GM23338 (cell line): ENCODE measurements around the gene ALMS1. TPM values are rescaled to one million over a fixed set of nuclear protein-coding genes. Genes with fewer than 3 reads are reported as not detected.

Experiments
- ATAC-seq: fragments of 200-7000 bp; cut with Tn5 transposase; 3 replicates; pipeline ENCODE4 v1.9.1; 2020
- DNase-seq: peaks from one replicate; pipeline ENCODE4 v3.0.0-alpha.2; 2015; ENCODE audit warnings: low spot score
- H2AFZ ChIP-seq: fragments of 200-600 bp; sonication (generic); 2 replicates; pipeline ENCODE4 v1.8.0; 2016; ENCODE audit warnings: antibody characterized with exemption, mild to moderate bottlenecking, moderate library complexity
- H3F3A ChIP-seq: fragments of 200-600 bp; sonication (generic); replicated peaks from 2 replicates; pipeline ENCODE4 v1.8.0; 2017; ENCODE audit warnings: antibody characterized with exemption, mixed run types, low read depth
- H3K27ac ChIP-seq: fragments of 200-600 bp; sonication (generic); 2 replicates; pipeline ENCODE4 v1.6.1; 2016; ENCODE audit warnings: low read depth
- H3K27me3 ChIP-seq: fragments of 200-600 bp; sonication (generic); 2 replicates; pipeline ENCODE4 v1.8.0; 2016; ENCODE audit warnings: mild to moderate bottlenecking, mixed run types, moderate library complexity; ENCODE audit not compliant: insufficient read depth
- H3K36me3 ChIP-seq: fragments of 200-600 bp; sonication (generic); 2 replicates; pipeline ENCODE4 v1.8.0; 2016; ENCODE audit warnings: mild to moderate bottlenecking; ENCODE audit not compliant: insufficient read depth
- H3K4me1 ChIP-seq: fragments of 200-600 bp; sonication (generic); 2 replicates; pipeline ENCODE4 v1.8.0; 2016; ENCODE audit warnings: mild to moderate bottlenecking, moderate library complexity; ENCODE audit not compliant: insufficient read depth
- H3K4me2 ChIP-seq: fragments of 200-600 bp; sonication (generic); 2 replicates; pipeline ENCODE4 v1.7.1; 2017; ENCODE audit warnings: mixed run types
- H3K4me3 ChIP-seq: fragments of 200-600 bp; sonication (generic); 2 replicates; pipeline ENCODE4 v1.6.1; 2016; ENCODE audit warnings: mixed run types
- H3K79me2 ChIP-seq: fragments of 200-600 bp; sonication (generic); replicated peaks from 2 replicates; pipeline ENCODE4 v1.8.0; 2017; ENCODE audit warnings: mild to moderate bottlenecking; ENCODE audit not compliant: insufficient read depth
- H3K9me2 ChIP-seq: fragments of 200-600 bp; sonication (generic); 2 replicates; pipeline ENCODE4 v1.8.0; 2017; ENCODE audit not compliant: insufficient read depth
- H4K20me1 ChIP-seq: fragments of 200-600 bp; sonication (generic); replicated peaks from 2 replicates; pipeline ENCODE4 v1.8.0; 2017; ENCODE audit warnings: mild to moderate bottlenecking; ENCODE audit not compliant: insufficient read depth
- H3K27ac Mint-ChIP-seq: 2 replicates; pipeline ENCODE4 v1.8.0; 2020; ENCODE audit warnings: inconsistent platforms, mild to moderate bottlenecking, moderate library complexity, mixed read lengths
- H3K27me3 Mint-ChIP-seq: 3 replicates; pipeline ENCODE4 v1.8.0; 2022; ENCODE audit warnings: low read depth, mild to moderate bottlenecking, moderate library complexity, mixed read lengths, inconsistent platforms; ENCODE audit not compliant: insufficient read depth, poor library complexity
- H3K36me3 Mint-ChIP-seq: 3 replicates; pipeline ENCODE4 v1.8.0; 2021; ENCODE audit warnings: low read depth, mild to moderate bottlenecking, inconsistent platforms, moderate library complexity, mixed read lengths
- H3K4me1 Mint-ChIP-seq: 3 replicates; pipeline ENCODE4 v1.8.0; 2020; ENCODE audit warnings: mild to moderate bottlenecking, inconsistent platforms, mixed read lengths
- H3K4me3 Mint-ChIP-seq: 3 replicates; pipeline ENCODE4 v1.8.0; 2021; ENCODE audit warnings: moderate library complexity, mild to moderate bottlenecking, inconsistent platforms, mixed read lengths
- H3K9me3 Mint-ChIP-seq: 3 replicates; pipeline ENCODE4 v1.8.0; 2020; ENCODE audit warnings: moderate library complexity, mild to moderate bottlenecking, inconsistent platforms, mixed read lengths
- CREB1 ChIP-seq: fragments of 250-450 bp; sonication (Bioruptor Pico); IDR thresholded peaks from 2 replicates; pipeline ENCODE4 v1.5.0; 2020; ENCODE audit warnings: low read depth, mild to moderate bottlenecking, moderate library complexity
- CTCF ChIP-seq, 2 experiments: fragments of 200-600 bp in 1 of 2; sonication (generic) in 1 of 2; conservative IDR thresholded peaks; 2 replicates each; pipeline versions ENCODE4 v1.5.1 to v1.6.1; 2016 to 2017; ENCODE audit warnings: antibody characterized with exemption in 2 of 2, low read depth in 2 of 2, mild to moderate bottlenecking in 2 of 2, moderate library complexity in 1 of 2
- ETS1 ChIP-seq: IDR thresholded peaks from 2 replicates; pipeline ENCODE4 v1.6.1; 2016; ENCODE audit warnings: antibody characterized with exemption
- EZH2 ChIP-seq: fragments of 200-600 bp; sonication (generic); IDR thresholded peaks from one replicate; pipeline ENCODE4 v1.8.0; 2017; ENCODE audit warnings: antibody characterized with exemption, mild to moderate bottlenecking, low read depth; ENCODE audit not compliant: unreplicated experiment
- EZH2phosphoT487 ChIP-seq: fragments of 200-600 bp; sonication (generic); IDR thresholded peaks from one replicate; pipeline ENCODE4 v1.8.1; 2018; ENCODE audit warnings: antibody characterized with exemption; ENCODE audit not compliant: unreplicated experiment
- JUNB ChIP-seq: IDR thresholded peaks from one replicate; pipeline ENCODE4 v1.6.1; 2016; ENCODE audit warnings: antibody characterized with exemption; ENCODE audit not compliant: unreplicated experiment
- NANOG ChIP-seq: IDR thresholded peaks from 2 replicates; pipeline ENCODE4 v1.6.1; 2016; ENCODE audit warnings: antibody characterized with exemption, borderline replicate concordance
- POLR2AphosphoS5 ChIP-seq: IDR thresholded peaks from 2 replicates; pipeline ENCODE4 v1.6.1; 2016; ENCODE audit warnings: antibody characterized with exemption, low read depth
- REST ChIP-seq: IDR thresholded peaks from one replicate; pipeline ENCODE4 v1.6.1; 2018; ENCODE audit warnings: antibody characterized with exemption; ENCODE audit not compliant: unreplicated experiment
- STAT1 ChIP-seq: IDR thresholded peaks from one replicate; pipeline ENCODE4 v1.6.1; 2016; ENCODE audit warnings: antibody characterized with exemption; ENCODE audit not compliant: unreplicated experiment
- ZNF114 ChIP-seq: fragments of 250-450 bp; sonication (Bioruptor Pico); IDR thresholded peaks from 2 replicates; pipeline ENCODE4 v1.5.0; 2020; ENCODE audit warnings: mild to moderate bottlenecking, moderate library complexity
- ZNF331 ChIP-seq: fragments of 250-450 bp; sonication (Bioruptor Pico); IDR thresholded peaks from 2 replicates; pipeline ENCODE4 v1.5.0; 2020; ENCODE audit warnings: low read depth, mild to moderate bottlenecking, moderate library complexity
- ZNF462 ChIP-seq: fragments of 250-450 bp; sonication (Bioruptor Pico); IDR thresholded peaks from 2 replicates; pipeline ENCODE4 v1.5.0; 2020; ENCODE audit warnings: mild to moderate bottlenecking, moderate library complexity
- polyA plus RNA-seq: library from polyadenylated mRNA; unstranded; fragments of >200 nt; fragmentation: Nextera tagmentation; extraction: Ambion mirVana; gene quantifications from 2 replicates; pipeline ENCODE4 v1.2.1, GENCODE V29; 2016
- total RNA-seq: library from RNA; depleted of rRNA; stranded (reverse); fragments of >200 nt; shearing (Covaris generic); gene quantifications from 2 replicates; pipeline ENCODE4 v1.2.3, GENCODE V29; 2014

The ALMS1 gene
- total and polyA plus RNA-seq, 2 experiments from 2014 or later: 38.8 to 65.7 TPM

- DNase-seq (peak; percentile 2), ATAC-seq (no peak)
- no peaks in the 10 kb centered on the region for H3K9me2 ChIP-seq
- Mint-ChIP-seq H3K4me1 (no peaks in the 10 kb centered on the region), H3K36me3 (no peaks in the 10 kb centered on the region), H3K9me3 (no peaks in the 10 kb centered on the region), H3K27ac (no peak overlapping the region), H3K27me3 (no peaks in the 10 kb centered on the region), H3K4me3 (no peak overlapping the region)
- no peak for TF ChIP-seq ZNF331 (CRISPR knock-in tag)
- TF ChIP-seq POLR2AphosphoS5: no peak
- no peak for TF ChIP-seq REST
- no peak for TF ChIP-seq EZH2
- TF ChIP-seq CTCF (conservative IDR thresholded peaks at IDR 0.05; ENCODE audit: low read depth in 2 of 2): no peak
- TF ChIP-seq ZNF114 (CRISPR knock-in tag): no peak
- no peak for TF ChIP-seq ZNF462 (CRISPR knock-in tag)
- no peak for TF ChIP-seq ETS1
- no peak for TF ChIP-seq JUNB
- no peak for TF ChIP-seq NANOG
- TF ChIP-seq EZH2phosphoT487: no peak
- no peak for TF ChIP-seq STAT1
- no peak for TF ChIP-seq CREB1 (CRISPR knock-in tag)
- H3K4me1 ChIP-seq: no peaks in the 10 kb centered on the region
- H3K27me3 ChIP-seq: no peaks in the 10 kb centered on the region
- no peak overlapping the region for H3K4me3 ChIP-seq
- H3K36me3 ChIP-seq: no peaks in the 10 kb centered on the region
- no peak overlapping the region for H3K27ac ChIP-seq
- H3F3A ChIP-seq: no peaks in the 10 kb centered on the region
- H2AFZ ChIP-seq: no peak overlapping the region
- H3K79me2 ChIP-seq: peaks cover 27% of the 10 kb centered on the region
- peaks cover 11% of the 10 kb centered on the region for H4K20me1 ChIP-seq
- no peak overlapping the region for H3K4me2 ChIP-seq
Observed at GRCh38 chr2:73418343-73418742, 32.7 kb downstream of the ALMS1 start.
